Measurements from ENCODE around the gene HOXB4.
"Not testable (repeated sequence)": the region's sequence is repeated elsewhere in the genome, so short reads cannot be mapped to it uniquely, and the experiment has no call there.

HOXB4 gene

DNA sequence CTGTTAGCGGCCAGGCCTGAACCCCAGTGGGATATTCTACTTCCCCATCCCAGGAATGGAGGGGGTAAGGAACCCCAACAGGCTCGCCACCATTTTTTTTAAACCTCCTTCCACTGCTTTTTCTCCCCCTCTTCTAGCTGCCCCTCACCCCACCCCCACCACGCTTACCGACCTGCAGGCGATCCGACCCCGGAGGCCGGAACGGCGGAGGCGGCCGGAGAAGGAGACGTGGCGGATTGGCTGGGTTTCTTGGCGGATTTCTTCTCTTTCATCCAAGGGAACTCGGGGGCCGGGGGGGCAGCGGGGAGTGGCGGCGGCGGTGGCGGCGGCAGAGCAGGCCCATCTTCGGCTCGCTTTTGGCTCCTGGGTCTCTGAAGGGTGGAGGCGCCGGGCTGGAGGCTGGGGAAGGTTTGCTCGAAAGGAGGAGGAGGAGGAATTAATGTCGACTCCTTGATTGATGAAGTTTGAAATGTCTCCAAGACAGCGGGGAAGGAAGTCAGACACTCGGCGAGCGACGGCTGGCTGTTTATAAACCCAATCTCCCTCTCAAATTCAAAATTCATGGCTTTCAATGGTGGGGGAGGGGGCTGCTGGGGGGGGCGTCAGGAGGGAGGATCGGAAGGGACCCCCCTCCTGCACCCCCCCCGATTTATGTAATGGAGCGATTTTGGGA lies 33.7 kb downstream of the HOXB4 start:
- intact Hi-C loops (cut with DNase I) = no loop called here
- DNase-seq = no peak

DNA sequence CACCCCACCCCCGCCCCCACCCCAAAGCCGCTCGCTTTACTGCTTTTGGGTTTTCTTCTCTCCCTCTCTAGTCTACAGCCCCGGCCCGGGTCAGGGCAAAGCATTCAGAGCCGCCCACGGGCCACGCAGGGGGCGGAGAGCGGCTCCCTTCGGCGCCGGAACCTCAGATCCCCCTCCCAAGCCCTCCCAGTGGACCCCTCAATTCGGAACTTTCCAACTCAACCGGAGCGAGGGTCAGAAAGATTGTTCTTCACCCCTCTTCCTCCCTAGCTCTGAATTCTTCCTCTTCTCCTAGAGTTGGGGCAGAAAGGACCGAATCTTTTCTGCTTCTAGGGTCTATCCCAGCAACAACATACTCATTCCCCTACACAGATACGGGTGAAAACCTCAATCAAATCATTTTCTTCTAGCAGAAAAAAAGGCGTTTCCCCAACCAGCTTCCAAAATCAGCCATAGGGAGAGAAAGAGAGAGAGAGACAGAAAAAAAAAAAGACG lies 34.2 kb downstream of the HOXB4 start:
- intact Hi-C loops (cut with DNase I) = no loop called here

GRCh38 chr17:48543107-48543853 lies 34.9 kb downstream of the HOXB4 start:
- intact Hi-C loops (cut with DNase I) = no loop called here
- no peak for DNase-seq

More for the DNA sequence above, 34.2 kb downstream of the HOXB4 start:
- no peak for DNase-seq

- no peak for DNase-seq
- intact Hi-C loops (cut with DNase I) = no loop called here
Measured at GRCh38 chr17:48542698-48543106, 35.4 kb downstream of the HOXB4 start.

DNA sequence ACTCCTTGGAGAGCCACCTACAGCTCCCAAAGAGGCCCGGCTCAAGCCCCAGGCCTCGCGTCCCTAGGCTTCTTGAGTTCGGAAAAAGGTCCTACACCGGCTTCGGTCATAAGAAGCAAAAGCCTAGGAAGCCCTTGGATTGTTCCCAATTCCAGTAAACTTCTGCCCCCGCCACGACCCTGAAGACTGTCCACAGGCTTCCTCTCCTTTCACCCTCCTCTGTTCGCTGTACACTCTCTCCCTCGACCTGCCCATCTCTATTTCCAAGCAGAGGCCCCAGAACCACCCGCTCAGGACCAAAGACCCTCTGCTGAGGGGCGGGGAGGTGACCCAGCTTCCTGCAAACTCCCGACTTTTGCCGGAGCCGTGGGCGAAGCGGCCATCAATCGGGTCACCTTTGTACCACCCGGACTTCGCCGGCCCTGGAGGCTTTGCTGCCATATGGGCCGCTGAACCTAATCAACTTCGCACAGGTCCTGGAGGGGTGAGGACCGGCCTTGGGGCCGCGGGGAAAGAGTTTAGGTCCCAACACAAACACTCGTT lies 36.0 kb downstream of the HOXB4 start:
- intact Hi-C loops (cut with DNase I) = no loop called here
- DNase-seq = no peak

- intact Hi-C loops (cut with DNase I) = no loop called here
- DNase-seq = no peak
Measured at GRCh38 chr17:48541577-48542113, 36.5 kb downstream of the HOXB4 start.

DNA sequence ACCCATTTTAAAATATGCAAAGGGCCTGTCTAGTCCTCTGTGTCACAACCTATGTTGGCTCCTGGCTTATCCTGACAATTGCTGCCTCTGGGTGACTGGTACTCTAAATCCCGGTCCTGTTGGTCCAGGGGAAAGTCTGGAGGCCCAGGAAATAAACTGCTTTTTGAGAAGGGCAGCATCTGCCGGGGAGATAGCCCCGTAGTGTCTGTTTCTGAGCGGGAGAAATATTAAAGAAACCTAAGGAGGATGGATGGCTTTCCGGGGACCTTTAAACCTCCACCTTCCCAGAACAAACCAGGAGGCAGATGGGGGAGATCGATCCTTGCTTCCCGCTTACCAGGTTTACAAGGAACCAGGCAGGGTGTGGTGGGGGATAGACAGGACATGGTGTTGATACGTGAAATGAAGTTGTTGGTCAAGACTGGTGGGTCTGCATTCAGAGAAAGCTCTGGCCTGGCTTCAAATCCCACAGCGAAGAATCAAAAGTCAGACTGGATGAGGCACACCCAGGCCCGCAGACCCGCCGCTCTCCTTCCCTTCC lies 37.0 kb downstream of the HOXB4 start:
- intact Hi-C loops (cut with DNase I) = no loop called here
- DNase-seq = no peak

DNA sequence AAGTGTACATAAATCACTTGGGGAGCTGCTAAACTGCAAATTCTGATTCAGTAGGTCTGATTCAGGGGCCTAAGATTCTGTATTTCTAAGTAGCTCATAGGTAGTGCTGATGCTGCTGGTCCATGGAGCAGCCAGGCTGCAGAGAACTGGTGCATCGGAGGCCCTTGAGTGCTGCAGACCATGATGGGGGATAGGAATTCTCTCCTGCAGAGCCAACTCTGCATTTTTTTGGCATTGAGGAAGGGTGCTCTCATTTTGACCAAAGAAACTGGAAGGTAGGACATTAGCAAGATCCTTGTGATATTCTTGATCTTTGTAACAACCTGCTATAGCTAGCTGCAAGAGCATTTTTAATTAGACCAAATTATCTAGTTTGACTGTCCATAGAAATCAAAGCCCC lies 37.9 kb downstream of the HOXB4 start:
- DNase-seq = no peak
- intact Hi-C loops (cut with DNase I) = no loop called here

- intact Hi-C loops (cut with DNase I) = no loop called here
- DNase-seq = no peak
Measured at GRCh38 chr17:48539177-48539576, 39.0 kb downstream of the HOXB4 start.

GRCh38 chr17:48537316-48537715 lies 40.8 kb downstream of the HOXB4 start:
- intact Hi-C loops (cut with DNase I) = no loop called here
- no peak for DNase-seq

- DNase-seq = peak in 1 of 42 donors; percentile 13
- intact Hi-C loops (cut with DNase I) = not testable (repeated sequence)
Measured at GRCh38 chr17:48535793-48536559, 42.2 kb downstream of the HOXB4 start.

DNA sequence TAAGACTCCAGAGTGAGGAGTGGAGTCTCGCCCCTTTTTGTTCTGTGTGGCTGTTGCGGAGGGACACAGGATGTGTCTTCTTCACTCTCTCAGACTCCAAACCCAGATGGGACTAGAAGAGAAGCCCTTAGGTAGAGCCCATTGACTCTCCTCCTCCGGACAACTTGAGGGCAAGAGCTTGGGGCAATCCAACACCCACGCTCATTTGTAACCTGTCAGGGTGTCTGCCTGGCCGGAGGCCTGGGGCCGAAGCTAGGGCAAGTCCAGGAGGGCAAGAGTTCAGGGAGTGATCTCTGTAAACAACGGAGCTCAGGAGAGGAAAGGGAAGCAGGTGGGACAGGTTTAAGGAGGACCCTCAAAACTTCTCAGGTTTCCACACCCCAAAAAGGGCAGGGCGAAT lies 45.9 kb downstream of the HOXB4 start:
- no peak for DNase-seq
- intact Hi-C loops (cut with DNase I) = no loop called here

- DNase-seq = no peak
- intact Hi-C loops (cut with DNase I) = no loop called here
Measured at GRCh38 chr17:48530887-48531272, 47.3 kb downstream of the HOXB4 start, which contains the start of gene HOXB1. TSS of gene HOXB1 (minus strand) at chr17:48531011. CDS start at chr17:48530904, 107 bp downstream.

DNA sequence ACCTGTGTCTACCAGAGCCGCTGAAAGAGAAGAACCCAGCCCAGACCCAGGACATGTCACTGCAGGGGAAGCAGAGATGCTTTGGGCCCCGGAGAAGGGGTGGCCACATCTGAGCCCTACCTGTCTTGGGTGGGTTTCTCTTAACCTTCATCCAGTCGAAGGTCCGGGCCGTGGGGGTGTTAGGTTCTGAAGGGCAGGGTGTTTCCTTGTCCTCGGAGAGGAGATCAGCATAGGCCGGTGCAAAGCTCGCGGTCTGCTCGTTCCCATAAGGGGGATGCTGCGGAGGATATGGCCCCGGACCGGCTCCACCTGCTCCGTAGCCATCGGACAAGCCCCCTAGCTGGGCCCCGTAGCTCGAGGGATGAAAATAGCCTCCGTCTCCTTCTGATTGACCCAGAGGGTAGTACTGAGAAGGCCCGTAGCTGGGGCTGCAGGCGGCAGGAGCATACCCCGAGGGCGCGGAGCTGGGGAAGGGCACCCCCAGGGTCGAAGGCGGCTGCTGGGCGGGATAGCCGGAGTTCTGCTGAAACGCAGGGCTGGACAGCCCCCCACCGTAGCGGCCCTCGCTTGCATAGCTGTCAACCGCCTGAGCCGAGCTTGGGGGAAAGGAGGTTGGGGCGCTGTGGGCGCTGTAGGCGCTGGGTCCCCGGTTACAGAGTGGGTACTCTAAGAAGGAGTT lies 47.8 kb downstream of the HOXB4 start:
- intact Hi-C loops (cut with DNase I) = no loop called here
- no peak for DNase-seq

GRCh38 chr17:48529683-48530009 lies 48.5 kb downstream of the HOXB4 start:
- DNase-seq = no peak

DNA sequence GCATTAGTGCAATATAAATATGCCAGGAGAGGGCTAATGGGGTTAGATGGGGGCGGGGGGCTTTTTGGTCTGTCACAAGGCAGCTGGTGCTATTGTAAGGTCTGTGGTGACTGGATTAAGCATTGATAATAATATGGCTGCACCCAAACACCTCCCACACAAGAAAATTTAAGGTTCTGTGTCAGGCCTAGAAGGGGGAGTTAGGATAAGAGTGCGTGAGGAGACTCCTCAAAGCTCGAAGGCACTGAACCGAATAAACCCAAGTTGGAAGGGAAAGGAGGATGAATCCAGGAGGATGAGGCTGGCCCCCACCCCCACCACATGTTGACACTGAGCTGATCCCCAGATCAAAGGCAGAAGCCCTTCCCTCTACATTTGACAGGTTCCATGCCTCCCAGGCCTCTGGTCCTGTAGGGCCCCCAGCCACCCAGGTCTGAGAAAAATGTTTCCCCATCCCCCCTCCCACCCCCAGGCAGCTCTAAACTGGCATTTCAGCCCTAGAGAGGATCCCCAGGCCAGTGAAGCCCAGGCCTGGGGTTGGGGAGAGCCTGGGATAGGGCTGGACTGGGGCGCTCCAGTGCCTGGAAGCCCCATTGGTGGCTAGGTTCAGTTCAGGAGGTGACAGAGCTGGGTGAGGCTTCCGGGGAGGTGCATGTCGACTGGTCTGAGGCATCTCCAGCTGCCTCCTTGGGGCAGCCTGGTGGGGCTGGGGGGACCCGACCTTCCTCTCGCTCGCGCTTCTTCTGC lies 49.0 kb downstream of the HOXB4 start:
- no peak for DNase-seq
- intact Hi-C loops (cut with DNase I) = no loop called here

More at GRCh38 chr17:48529683-48530009, 48.5 kb downstream of the HOXB4 start:
- intact Hi-C loops (cut with DNase I) = no loop called here

DNA sequence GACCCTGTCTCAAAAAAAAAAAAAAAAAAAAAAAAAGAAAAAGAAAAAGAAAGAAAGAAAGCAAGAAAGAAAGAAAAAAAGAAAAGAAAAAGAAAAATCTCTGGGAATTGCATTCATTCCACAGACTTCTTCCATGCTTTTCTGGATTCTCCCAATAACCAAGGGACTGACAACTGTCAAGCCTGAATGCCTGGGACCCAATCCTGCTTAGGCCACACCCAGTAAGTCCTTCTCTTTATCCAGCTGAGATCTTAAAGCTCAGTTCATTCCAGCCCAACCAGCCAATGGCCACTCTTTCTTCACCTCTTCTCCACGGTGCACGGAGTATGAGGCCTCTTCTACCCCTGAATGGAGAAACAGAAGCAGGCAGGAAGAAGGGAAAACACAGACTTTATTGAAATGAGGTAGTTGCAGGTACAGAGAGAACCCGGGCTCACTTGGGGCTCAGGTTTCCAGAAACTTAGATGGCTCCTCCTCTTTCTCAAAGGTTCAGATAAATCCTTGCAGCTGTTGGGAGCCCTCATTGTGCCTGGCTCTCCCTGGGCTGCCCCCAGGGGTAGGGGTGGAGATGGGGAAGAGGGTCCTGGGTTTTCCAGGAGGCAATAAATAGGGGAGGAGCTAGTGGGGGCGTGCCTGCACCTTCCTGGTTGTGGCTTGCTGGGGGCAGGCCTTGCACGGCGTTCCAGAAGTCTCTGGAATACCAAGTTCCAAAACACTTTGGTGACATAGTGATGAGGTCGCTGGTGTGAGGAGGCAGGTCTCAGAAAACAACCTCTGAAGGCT lies 49.8 kb downstream of the HOXB4 start:
- no peak for DNase-seq
- intact Hi-C loops (cut with DNase I) = no loop called here
